ENCODE data around the gene TMEM120A.

DNA sequence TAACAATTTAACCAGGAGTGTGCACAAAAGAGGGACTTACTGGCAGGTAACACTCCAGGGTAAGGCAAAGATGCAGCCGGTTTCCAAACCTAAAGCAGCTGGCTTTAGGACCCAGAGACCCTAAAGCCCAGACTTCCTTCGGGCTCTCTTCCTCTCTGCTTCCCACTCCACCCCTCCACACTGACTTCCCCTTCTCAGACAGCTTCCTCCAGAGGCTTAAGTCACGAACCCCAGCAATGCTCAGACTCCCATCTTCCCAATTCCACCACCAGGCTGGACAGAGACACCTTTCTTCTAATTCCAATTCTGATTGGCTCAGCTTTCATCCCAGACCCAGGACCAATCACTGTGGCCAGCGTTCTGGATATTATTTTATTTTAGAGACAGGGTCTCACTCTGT, 28.6 kb upstream of the TMEM120A start:
- TF ChIP-seq, protein P1, sequence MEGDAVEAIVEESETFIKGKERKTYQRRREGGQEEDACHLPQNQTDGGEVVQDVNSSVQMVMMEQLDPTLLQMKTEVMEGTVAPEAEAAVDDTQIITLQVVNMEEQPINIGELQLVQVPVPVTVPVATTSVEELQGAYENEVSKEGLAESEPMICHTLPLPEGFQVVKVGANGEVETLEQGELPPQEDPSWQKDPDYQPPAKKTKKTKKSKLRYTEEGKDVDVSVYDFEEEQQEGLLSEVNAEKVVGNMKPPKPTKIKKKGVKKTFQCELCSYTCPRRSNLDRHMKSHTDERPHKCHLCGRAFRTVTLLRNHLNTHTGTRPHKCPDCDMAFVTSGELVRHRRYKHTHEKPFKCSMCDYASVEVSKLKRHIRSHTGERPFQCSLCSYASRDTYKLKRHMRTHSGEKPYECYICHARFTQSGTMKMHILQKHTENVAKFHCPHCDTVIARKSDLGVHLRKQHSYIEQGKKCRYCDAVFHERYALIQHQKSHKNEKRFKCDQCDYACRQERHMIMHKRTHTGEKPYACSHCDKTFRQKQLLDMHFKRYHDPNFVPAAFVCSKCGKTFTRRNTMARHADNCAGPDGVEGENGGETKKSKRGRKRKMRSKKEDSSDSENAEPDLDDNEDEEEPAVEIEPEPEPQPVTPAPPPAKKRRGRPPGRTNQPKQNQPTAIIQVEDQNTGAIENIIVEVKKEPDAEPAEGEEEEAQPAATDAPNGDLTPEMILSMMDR (IDR thresholded peaks at IDR 0.05), result no peak
- TF ChIP-seq EP300 (IDR thresholded peaks at IDR 0.05) (no peak), POLR2A (IDR thresholded peaks at IDR 0.05) (no peak), POLR2AphosphoS5 (IDR thresholded peaks at IDR 0.05) (no peak)
